Suprapubic skin (tissue), 4 donors: ENCODE data around the gene CDSN. TPM values are rescaled to one million over a fixed set of nuclear protein-coding genes. Genes with fewer than 3 reads are reported as not detected.

Experiments
- DNase-seq, 2 donors: peaks; one replicate each; pipeline ENCODE4 v3.0.0-alpha.2; 2019; ENCODE audit warnings: low spot score in 2 of 2
- H3K27ac ChIP-seq: fragments of 200-600 bp; sonication (generic); one replicate; pipeline ENCODE4 v1.5.1; 2019
- H3K27me3 ChIP-seq: fragments of 200-600 bp; sonication (generic); one replicate; pipeline ENCODE4 v1.5.1; 2019
- H3K36me3 ChIP-seq: fragments of 200-600 bp; sonication (generic); one replicate; pipeline ENCODE4 v1.5.1; 2019
- H3K4me1 ChIP-seq: fragments of 200-600 bp; sonication (generic); one replicate; pipeline ENCODE4 v1.5.1; 2019
- H3K4me3 ChIP-seq: fragments of 200-600 bp; sonication (generic); one replicate; pipeline ENCODE4 v1.5.1; 2019; ENCODE audit warnings: mild to moderate bottlenecking
- H3K9me3 ChIP-seq: fragments of 200-600 bp; sonication (generic); one replicate; pipeline ENCODE4 v1.5.1; 2019
- CTCF ChIP-seq, 2 donors: fragments of 200-600 bp in 1 of 2; fragments of 450-650 bp in 1 of 2; sonication (generic) in 1 of 2; IDR thresholded peaks; one replicate each; pipeline ENCODE4 v1.5.1; 2016 to 2019; ENCODE audit warnings: antibody characterized with exemption in 2 of 2, mild to moderate bottlenecking in 1 of 2, moderate library complexity in 1 of 2
- EP300 ChIP-seq: sonication (generic); formaldehyde crosslinking; IDR thresholded peaks from one replicate; pipeline ENCODE4 v1.6.1; 2017; ENCODE audit warnings: antibody characterized with exemption
- POLR2A ChIP-seq, 2 donors: fragments of 450-650 bp; IDR thresholded peaks; one replicate each; pipeline ENCODE4 v1.6.1; 2017; ENCODE audit warnings: antibody characterized with exemption in 2 of 2, mild to moderate bottlenecking in 2 of 2, moderate library complexity in 2 of 2
- POLR2AphosphoS5 ChIP-seq, 3 donors: sonication (generic); formaldehyde crosslinking; IDR thresholded peaks; one replicate each; pipeline ENCODE4 v1.6.1; 2017; ENCODE audit warnings: antibody characterized with exemption in 3 of 3
- WGBS: methylation state at CpG from one replicate; pipeline ENCODE4 v1.1.5; 2018; 5-methylcytosine and 5-hydroxymethylcytosine counted together
- total RNA-seq, 4 donors: library from RNA; depleted of rRNA; stranded (reverse); fragments of >200 nt; gene quantifications; one replicate each; pipeline ENCODE4 v1.1.0, GENCODE V29; 2016

The CDSN gene
- total RNA-seq, 4 donors from 2014 or later: 16.3 to 598 (median 403) TPM

GRCh38 chr6:31110825-31111582 is 9.2 kb downstream of the CDSN start:
- H3K4me1 ChIP-seq: peaks cover 28% of the 10 kb centered on the region
- no peak for DNase-seq
- H3K36me3 ChIP-seq: no peaks in the 10 kb centered on the region
- TF ChIP-seq CTCF (IDR thresholded peaks at IDR 0.05) (no peak), POLR2AphosphoS5 (IDR thresholded peaks at IDR 0.05) (no peak), EP300 (no peak), POLR2A (IDR thresholded peaks at IDR 0.05) (no peak)
- no peak overlapping the region for H3K4me3 ChIP-seq
- no peaks in the 10 kb centered on the region for H3K9me3 ChIP-seq
- no peaks in the 10 kb centered on the region for H3K27me3 ChIP-seq
- H3K27ac ChIP-seq: no peak overlapping the region
- 81% methylated on average over 11 of the region's 11 CpGs for WGBS

- 68% methylated on average over 4 of the region's 4 CpGs for WGBS
- Histone ChIP-seq H3K36me3 (no peaks in the 10 kb centered on the region), H3K27ac (no peak overlapping the region), H3K4me3 (no peak overlapping the region), H3K9me3 (no peaks in the 10 kb centered on the region), H3K27me3 (no peaks in the 10 kb centered on the region), H3K4me1 (peaks cover 3% of the 10 kb centered on the region)
- no peak for DNase-seq
- no peak for TF ChIP-seq CTCF (IDR thresholded peaks at IDR 0.05)
These were observed 13.2 kb downstream of the CDSN start for GRCh38 chr6:31107052-31107451.

- DNase-seq: no peak
- TF ChIP-seq POLR2A (IDR thresholded peaks at IDR 0.05): no peak
- TF ChIP-seq CTCF (IDR thresholded peaks at IDR 0.05): no peak
- no peak for TF ChIP-seq EP300
- TF ChIP-seq POLR2AphosphoS5 (IDR thresholded peaks at IDR 0.05): no peak
- Histone ChIP-seq H3K4me3 (no peak overlapping the region), H3K9me3 (no peaks in the 10 kb centered on the region), H3K36me3 (no peaks in the 10 kb centered on the region), H3K27ac (no peak overlapping the region), H3K4me1 (peaks cover 3% of the 10 kb centered on the region), H3K27me3 (no peaks in the 10 kb centered on the region)
- 94% methylated on average over 2 of the region's 2 CpGs for WGBS
These were observed 17.1 kb downstream of the CDSN start for GRCh38 chr6:31103136-31103535.

GRCh38 chr6:31098449-31098938 is 21.8 kb downstream of the CDSN start:
- Histone ChIP-seq H3K4me1 (peaks cover 17% of the 10 kb centered on the region), H3K27ac (no peak overlapping the region), H3K9me3 (no peaks in the 10 kb centered on the region), H3K36me3 (no peaks in the 10 kb centered on the region), H3K4me3 (no peak overlapping the region), H3K27me3 (no peaks in the 10 kb centered on the region)
- TF ChIP-seq POLR2AphosphoS5 (IDR thresholded peaks at IDR 0.05) (no peak), EP300 (no peak), POLR2A (IDR thresholded peaks at IDR 0.05) (no peak), CTCF (IDR thresholded peaks at IDR 0.05) (no peak)
- no peak for DNase-seq
- WGBS: 94% methylated on average over 4 of the region's 4 CpGs

GRCh38 chr6:31096656-31097055 is 23.6 kb downstream of the CDSN start:
- DNase-seq: no peak
- Histone ChIP-seq H3K27ac (no peak overlapping the region), H3K9me3 (no peaks in the 10 kb centered on the region), H3K4me3 (no peak overlapping the region), H3K4me1 (peaks cover 14% of the 10 kb centered on the region), H3K36me3 (no peaks in the 10 kb centered on the region), H3K27me3 (no peaks in the 10 kb centered on the region)
- TF ChIP-seq POLR2AphosphoS5 (IDR thresholded peaks at IDR 0.05): no peak
- TF ChIP-seq POLR2A (IDR thresholded peaks at IDR 0.05): no peak
- no peak for TF ChIP-seq CTCF (IDR thresholded peaks at IDR 0.05)
- no peak for TF ChIP-seq EP300
- WGBS: 76% methylated on average over 5 of the region's 5 CpGs
